ENCODE results near the gene MUCL1.

MUCL1 gene, protein sequence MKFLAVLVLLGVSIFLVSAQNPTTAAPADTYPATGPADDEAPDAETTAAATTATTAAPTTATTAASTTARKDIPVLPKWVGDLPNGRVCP

DNA sequence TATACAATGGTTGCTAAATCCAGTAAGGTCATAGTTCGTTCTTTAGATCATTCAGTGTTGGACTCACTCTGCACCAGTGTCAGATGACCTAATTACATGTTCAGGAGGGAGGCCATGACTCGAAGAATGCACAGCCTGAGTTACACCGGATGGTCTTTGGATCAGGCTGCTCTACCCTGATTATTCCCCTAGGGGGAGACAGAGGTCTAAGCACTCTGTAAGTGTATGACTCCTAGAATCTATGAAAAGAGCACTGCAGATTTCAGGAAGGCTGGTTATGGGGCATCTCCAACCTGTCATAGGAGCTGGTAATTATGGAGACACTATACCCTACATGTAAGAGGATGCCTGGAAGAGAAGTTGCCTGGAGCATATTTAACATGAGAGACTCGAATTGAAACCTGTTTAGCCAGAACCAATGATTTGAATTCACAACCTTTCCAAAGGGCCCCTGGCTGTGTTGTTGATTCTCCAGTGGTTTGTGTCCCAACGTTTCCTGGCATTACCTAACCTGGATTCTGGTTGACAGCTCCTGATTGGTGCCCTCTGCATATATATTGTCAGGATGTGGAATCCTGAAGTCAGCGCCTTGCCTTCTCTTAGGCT is at the start of gene MUCL1:
TSS of gene MUCL1 (plus strand) at position 584 of the 606 bp plus-strand sequence. CDS start 67 bp downstream, outside the sequence.
- Histone ChIP-seq H3K27ac (no peak within 1 kb of the TSS), H3K4me3 (ENCODE audit: low read depth, low read length) (no peak within 1 kb of the TSS), H3K36me3 (replicated peaks) (no peaks in the 10 kb centered on the region), H3K27me3 (replicated peaks) (peaks cover 1% of the 10 kb centered on the region)
- in situ Hi-C loops (cut with HindIII; ENCODE audit: low pct_ligation_motif_present, low sequenced_read_pairs) = no loop called here
- TF ChIP-seq, protein P1, sequence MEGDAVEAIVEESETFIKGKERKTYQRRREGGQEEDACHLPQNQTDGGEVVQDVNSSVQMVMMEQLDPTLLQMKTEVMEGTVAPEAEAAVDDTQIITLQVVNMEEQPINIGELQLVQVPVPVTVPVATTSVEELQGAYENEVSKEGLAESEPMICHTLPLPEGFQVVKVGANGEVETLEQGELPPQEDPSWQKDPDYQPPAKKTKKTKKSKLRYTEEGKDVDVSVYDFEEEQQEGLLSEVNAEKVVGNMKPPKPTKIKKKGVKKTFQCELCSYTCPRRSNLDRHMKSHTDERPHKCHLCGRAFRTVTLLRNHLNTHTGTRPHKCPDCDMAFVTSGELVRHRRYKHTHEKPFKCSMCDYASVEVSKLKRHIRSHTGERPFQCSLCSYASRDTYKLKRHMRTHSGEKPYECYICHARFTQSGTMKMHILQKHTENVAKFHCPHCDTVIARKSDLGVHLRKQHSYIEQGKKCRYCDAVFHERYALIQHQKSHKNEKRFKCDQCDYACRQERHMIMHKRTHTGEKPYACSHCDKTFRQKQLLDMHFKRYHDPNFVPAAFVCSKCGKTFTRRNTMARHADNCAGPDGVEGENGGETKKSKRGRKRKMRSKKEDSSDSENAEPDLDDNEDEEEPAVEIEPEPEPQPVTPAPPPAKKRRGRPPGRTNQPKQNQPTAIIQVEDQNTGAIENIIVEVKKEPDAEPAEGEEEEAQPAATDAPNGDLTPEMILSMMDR (IDR thresholded peaks at IDR 0.05; ENCODE audit: low read depth, low read length, missing control alignments) = peak; percentile 94
- peak; percentile 84 for DNase-seq

DNA sequence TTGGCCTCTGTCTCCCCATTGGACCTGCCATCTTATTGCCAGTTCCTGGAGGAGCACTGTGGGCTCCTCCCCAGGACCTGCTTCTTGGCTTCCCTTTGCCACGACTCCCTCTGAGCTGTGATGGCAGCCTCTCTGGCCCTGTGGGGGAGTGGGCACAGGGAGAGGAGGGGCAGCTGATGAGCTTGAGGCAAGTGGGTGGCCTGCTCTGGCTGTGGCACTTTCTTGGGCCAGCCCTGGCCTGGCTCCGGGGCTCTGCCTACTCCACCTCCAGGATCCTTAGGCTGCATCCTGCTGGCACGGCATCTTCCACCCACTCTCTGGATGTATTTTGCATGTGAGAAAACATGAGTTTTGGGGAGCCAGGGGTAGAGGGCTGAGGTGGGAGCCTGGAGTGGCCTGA is 32.6 kb upstream of the MUCL1 start:
- DNase-seq = no peak
- no peaks in the 10 kb centered on the region for H3K27me3 ChIP-seq (replicated peaks)
- H3K36me3 ChIP-seq (replicated peaks) = no peaks in the 10 kb centered on the region
- TF ChIP-seq, protein P1 (IDR thresholded peaks at IDR 0.05; ENCODE audit: low read depth, low read length, missing control alignments) = no peak
- no peak overlapping the region for H3K27ac ChIP-seq
- H3K4me3 ChIP-seq (ENCODE audit: low read depth, low read length) = no peak overlapping the region
- in situ Hi-C loops (cut with HindIII; ENCODE audit: low pct_ligation_motif_present, low sequenced_read_pairs) = no loop called here

DNA sequence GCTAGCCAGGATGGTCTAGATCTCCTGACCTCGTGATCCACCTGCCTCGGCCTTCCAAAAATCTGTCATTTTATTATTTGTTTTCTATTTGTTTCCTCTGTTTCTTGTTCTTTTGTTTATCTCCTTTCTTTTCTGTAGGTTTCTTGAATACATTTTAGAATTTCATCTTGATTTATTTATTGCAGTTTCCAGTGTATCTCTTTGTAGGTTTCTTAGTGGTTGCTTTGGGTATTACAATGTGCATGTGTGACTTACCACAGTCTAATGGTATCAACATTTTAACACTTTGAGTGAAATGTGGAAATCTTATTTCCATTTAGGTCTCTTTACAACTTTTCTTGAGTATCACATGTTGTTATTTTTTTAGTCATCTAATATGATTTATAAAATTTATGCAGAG is 29.9 kb upstream of the MUCL1 start:
- no peaks in the 10 kb centered on the region for H3K36me3 ChIP-seq (replicated peaks)
- H3K4me3 ChIP-seq (ENCODE audit: low read depth, low read length) = no peak overlapping the region
- no peaks in the 10 kb centered on the region for H3K27me3 ChIP-seq (replicated peaks)
- no peak overlapping the region for H3K27ac ChIP-seq
- TF ChIP-seq, protein P1 (IDR thresholded peaks at IDR 0.05; ENCODE audit: low read depth, low read length, missing control alignments) = no peak
- in situ Hi-C loops (cut with HindIII; ENCODE audit: low pct_ligation_motif_present, low sequenced_read_pairs) = no loop called here
- DNase-seq = no peak

DNA sequence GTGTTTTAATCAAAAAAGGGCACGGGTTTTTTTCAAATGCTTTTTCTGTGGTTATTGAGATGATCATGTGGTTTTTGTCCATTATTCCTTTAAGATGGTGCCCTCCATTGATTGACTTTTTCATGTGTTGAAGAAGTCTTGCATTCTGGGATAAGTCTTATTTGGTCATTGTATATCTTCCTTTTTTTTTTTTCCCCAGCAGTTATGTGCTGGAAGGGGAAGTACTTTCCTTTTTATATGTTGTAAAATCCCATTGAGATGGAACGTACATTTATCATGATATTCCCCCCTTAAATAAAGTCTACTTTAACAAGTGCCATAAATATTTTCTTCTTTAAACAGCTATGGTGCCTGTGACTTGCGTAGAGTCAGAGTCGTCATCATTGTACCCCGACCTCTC is 24.8 kb upstream of the MUCL1 start:
- no peak for DNase-seq
- TF ChIP-seq, protein P1 (IDR thresholded peaks at IDR 0.05; ENCODE audit: low read depth, low read length, missing control alignments) = no peak
- in situ Hi-C loops (cut with HindIII; ENCODE audit: low pct_ligation_motif_present, low sequenced_read_pairs) = no loop called here
- Histone ChIP-seq H3K27me3 (replicated peaks) (no peaks in the 10 kb centered on the region), H3K27ac (no peak overlapping the region), H3K36me3 (replicated peaks) (no peaks in the 10 kb centered on the region), H3K4me3 (ENCODE audit: low read depth, low read length) (no peak overlapping the region)

DNA sequence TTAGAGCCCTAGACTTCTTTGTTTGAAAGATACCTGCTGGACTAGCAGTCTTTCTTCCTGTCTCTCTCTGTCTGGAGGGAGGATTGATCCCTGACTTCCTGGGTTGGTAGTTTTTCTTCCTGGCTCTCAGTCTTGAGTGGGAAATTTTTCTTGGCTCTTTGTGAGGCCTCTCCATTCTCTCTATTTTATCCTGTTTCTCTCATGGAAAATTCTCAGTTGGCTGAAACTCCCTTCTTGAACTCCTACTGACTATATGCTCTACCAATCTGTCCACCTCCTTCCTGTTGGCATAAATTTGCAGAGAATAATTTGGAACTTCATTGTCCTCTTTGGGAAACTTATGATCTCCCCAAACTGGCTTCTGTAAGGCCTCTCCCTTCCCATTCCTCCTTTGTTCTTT is 24.1 kb upstream of the MUCL1 start:
- DNase-seq = no peak
- Histone ChIP-seq H3K27me3 (replicated peaks) (no peaks in the 10 kb centered on the region), H3K27ac (no peak overlapping the region), H3K36me3 (replicated peaks) (no peaks in the 10 kb centered on the region), H3K4me3 (ENCODE audit: low read depth, low read length) (no peak overlapping the region)
- TF ChIP-seq, protein P1 (IDR thresholded peaks at IDR 0.05; ENCODE audit: low read depth, low read length, missing control alignments) = no peak
- in situ Hi-C loops (cut with HindIII; ENCODE audit: low pct_ligation_motif_present, low sequenced_read_pairs) = no loop called here

DNA sequence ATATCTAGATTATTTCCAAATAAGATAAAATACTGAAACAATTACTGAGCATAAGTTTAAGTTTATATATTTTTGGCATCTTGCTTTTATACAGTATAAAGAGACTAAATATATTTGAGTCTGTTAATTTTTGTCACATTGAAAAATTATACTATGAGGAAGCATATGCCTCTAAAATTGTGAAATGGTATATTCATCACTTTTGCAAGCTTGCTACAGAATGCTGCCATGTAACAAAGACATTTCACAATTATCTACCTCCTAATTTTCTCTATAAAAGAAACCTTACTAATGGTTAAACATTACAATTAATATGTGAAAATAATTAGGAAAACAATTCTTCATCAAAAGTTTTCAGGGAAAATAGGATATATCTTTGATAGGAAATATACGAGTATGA is 22.7 kb upstream of the MUCL1 start:
- Histone ChIP-seq H3K4me3 (ENCODE audit: low read depth, low read length) (no peak overlapping the region), H3K27me3 (replicated peaks) (no peaks in the 10 kb centered on the region), H3K36me3 (replicated peaks) (no peaks in the 10 kb centered on the region), H3K27ac (no peak overlapping the region)
- in situ Hi-C loops (cut with HindIII; ENCODE audit: low pct_ligation_motif_present, low sequenced_read_pairs) = no loop called here
- TF ChIP-seq, protein P1 (IDR thresholded peaks at IDR 0.05; ENCODE audit: low read depth, low read length, missing control alignments) = no peak
- DNase-seq = no peak
